Activated naive CD4-positive, alpha-beta T cell treated with anti-CD3 and anti-CD28 coated beads, Interleukin-2, amount 50 U/mL, for 16 hours (primary cell): Measurements from ENCODE around the gene OR2A7.
"Not testable (repeated sequence)": the region's sequence is repeated elsewhere in the genome, so short reads cannot be mapped to it uniquely, and the experiment has no call there.

Source experiments
- DNase-seq: peaks from one replicate; pipeline ENCODE4 v3.0.0-alpha.2; 2020

The OR2A7 gene

GRCh38 chr7:144264692-144265091 lies at the start of gene OR2A7:
OR2A7 (minus strand) TSS chr7:144264792; CDS start chr7:144259628, 5,164 bp downstream.
- DNase-seq: not testable (repeated sequence)

- not testable (repeated sequence) for DNase-seq
Measured at GRCh38 chr7:144311872-144312469, 47.4 kb upstream of the OR2A7 start, which contains the start of gene OR2A1. OR2A1 (plus strand) TSS chr7:144312419; CDS start chr7:144318125, 5,706 bp downstream.

DNA sequence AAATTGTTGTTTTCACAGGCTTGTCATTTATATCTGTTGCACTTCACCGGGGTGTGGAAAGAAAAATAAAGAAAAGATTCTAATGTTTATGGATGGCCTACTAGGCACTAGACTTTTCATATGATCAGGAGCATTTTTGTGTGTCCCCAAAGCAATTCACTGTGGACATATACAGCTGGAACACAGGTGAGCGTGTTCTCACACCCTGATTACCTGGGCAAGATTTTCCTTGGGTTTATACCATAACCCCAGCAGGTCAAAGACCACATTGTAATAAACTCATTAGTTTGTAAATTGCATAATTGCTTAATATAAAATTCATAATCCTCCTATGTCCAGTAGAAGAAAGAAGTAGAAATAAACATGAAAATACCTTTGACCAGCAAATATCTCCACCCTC lies 46.6 kb upstream of the OR2A7 start:
- DNase-seq: not testable (repeated sequence)

- not testable (repeated sequence) for DNase-seq
Measured at GRCh38 chr7:144309702-144310101, 45.1 kb upstream of the OR2A7 start.

DNA sequence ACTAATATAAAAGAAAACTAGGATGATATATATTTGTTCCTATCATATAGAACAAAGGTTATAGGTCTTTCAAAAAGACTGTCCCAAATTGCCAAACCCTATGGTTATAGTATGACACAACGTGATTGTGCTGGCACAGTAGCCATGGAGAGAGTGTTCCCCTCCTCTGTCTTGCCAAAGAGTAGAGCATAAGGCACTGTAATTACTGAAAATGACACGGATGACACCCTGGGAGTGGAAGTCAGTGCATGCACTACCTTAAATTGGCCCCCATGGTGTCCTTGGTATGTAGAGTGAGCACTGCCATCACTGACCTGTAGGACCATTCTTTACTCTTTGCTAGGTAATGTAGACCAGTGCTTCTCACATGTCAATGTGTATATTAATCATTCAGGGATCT lies 40.6 kb upstream of the OR2A7 start:
- DNase-seq: not testable (repeated sequence)

- not testable (repeated sequence) for DNase-seq
Measured at GRCh38 chr7:144303607-144304006, 39.0 kb upstream of the OR2A7 start.

- not testable (repeated sequence) for DNase-seq
Measured at GRCh38 chr7:144302578-144303303, 38.1 kb upstream of the OR2A7 start.

- not testable (repeated sequence) for DNase-seq
Measured at GRCh38 chr7:144293794-144294499, 29.4 kb upstream of the OR2A7 start.

DNA sequence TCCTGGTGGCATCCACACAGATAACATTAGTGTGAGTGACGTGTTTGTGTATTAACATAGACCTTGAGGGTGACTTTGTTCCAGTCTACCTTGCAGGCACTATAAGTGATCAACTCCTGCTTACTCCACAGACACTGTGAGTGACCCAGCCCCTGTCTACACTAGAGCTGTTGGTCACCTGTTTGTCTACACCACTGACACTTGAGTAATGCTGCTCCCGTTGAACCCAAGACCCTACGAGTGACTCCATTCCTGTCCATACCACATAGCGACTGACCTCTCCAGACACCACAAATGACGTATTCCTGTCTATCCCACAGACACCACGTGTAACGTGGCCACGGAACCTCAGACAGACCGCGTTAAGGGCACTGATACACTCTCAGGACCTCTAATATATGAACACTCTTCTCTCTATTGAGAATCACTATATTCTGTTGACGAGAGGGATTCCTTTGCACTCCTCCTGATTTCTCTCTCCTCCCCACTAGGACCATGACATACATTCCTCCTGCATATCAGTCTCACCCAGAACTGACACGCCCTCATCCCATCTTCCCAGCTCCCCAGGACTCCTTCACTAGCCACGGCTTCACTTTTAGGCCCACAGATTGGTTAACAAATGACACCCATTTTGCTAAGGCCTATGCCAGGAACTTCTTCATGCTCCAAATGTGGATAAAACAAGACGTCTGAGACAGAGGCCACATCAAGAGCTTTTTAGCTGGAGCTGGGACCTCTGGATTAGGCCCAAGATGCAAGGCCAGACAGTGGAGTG lies 28.0 kb upstream of the OR2A7 start:
- not testable (repeated sequence) for DNase-seq

DNA sequence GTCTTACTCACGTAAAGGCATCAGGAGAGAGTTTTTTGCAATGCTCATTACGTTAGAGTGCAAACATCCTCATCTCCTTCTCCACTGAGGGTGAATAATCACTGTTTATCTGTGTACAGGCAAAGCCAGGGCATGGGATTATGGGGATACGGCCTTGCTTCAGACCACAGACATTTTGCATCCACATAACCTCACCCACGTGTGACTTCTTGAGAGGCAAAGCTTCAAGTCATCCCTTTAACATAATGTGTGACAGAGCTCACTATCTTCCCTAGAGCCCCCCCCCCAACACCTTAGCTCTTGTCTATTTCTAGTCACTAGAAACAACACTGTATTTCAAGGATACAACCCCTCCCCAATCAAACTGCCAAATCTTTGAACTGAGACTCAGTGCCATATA lies 27.0 kb upstream of the OR2A7 start:
- not testable (repeated sequence) for DNase-seq

DNA sequence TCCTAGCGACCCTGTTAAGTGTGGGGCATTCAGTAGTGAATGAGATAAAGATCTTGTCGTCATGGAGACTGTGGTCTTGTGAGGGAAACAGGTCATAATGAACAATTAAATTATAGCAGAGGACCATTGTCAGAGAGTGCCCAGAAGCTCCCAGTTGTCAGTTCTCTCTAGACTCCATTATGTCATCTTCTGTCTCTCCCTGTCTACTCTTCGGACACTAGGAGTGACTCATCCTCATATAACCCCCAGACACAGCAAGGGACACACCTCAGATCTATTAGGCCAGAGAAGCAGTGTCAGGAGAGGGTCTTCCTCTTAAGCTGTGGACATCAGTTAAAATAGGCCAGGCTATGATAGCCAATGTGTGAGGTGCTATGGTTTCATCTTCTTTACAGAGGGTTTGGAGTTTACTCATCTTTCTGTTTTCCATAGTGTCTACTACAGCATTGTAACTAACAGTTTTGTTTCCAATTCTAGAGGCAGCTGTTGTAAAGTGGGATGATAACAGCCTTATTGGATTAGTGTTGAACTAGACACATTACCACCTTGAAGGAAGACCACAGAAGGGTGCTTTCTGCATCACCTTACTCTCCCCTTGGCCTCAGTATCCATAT lies 22.7 kb upstream of the OR2A7 start:
- DNase-seq: not testable (repeated sequence)

DNA sequence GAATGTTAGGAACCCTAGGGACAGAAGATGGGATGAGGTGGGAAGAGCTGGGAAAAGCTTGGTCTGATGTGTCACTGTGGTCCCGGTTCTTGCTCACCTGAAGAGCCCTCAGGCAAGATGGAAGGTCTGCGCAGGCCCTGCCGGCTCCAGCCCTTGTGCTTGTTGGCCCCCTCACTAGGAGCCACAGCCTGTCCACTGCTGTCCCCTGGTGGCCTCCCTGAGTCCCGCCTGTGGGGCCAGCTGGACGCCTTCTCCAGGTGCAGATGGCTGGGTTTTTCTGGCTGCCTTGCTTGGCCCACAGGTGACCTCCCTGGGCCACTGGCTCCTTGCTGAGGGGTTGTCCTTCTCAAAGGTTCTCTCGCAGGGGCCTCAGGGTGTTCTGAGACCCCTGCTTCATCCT lies 19.1 kb upstream of the OR2A7 start:
- DNase-seq: not testable (repeated sequence)

DNA sequence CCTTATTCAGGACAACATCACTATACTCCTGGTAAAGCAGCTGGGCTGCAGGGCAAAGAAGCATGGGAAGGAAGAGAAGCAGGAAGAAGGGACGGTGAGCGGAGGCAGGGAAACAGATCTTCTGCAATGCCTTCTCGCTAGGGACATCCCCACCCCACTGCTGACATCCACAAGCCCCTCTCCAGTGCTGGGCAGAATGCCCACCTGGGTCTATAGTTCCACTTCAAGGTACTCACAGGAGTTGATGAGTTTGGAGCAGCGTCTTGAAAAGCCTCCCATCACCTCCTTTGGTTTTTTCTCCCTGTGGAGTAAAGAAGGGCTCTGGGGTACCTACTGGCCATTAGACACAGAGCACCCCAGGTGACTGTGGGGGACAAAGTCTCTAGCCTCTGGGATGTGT lies 17.9 kb upstream of the OR2A7 start:
- DNase-seq: not testable (repeated sequence)

DNA sequence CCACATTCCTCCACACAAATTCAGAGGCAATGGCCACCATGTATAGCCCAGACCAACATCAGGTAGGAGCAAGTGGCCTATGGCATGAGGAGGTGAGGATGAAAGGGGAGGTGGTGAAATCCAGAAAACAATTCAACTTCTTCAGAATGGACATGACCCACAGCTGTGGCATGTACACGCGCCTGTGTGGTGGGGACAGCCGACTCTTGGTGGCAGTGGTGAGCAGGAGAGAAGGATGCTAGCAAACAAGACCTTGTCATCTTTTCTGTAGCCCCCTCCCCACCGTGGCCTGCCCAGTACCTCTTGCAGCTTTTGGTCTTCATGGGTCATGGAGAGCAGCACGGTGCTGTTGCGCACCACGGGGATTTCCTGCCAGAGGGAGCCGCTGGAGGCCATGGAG lies 17.4 kb upstream of the OR2A7 start:
- not testable (repeated sequence) for DNase-seq

DNA sequence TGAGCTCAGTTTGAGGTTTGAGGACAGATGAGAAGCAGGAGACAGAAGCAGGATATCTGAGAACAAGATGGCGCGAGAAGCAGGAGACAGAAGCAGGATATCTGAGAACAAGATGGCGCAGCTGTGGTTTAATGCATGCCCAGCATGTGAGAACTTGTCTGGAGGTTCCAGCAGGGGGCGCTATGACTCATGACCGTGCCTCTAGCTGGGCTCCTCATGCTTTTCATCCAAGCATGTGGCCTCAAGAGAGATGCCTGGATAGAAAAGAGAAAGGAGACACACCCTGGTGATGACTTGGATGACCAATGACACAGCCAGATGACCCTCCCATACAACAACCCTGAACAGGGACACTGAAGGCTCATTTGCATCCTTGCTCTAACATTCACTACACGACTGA lies 15.4 kb upstream of the OR2A7 start:
- DNase-seq: not testable (repeated sequence)

- not testable (repeated sequence) for DNase-seq
Measured at GRCh38 chr7:144275281-144275680, 10.7 kb upstream of the OR2A7 start.

GRCh38 chr7:144269188-144269587 lies 4.6 kb upstream of the OR2A7 start, which contains the start of gene CTAGE8:
CTAGE8 (minus strand) TSS chr7:144269288; CDS start chr7:144269250, 38 bp downstream.
- not testable (repeated sequence) for DNase-seq

DNA sequence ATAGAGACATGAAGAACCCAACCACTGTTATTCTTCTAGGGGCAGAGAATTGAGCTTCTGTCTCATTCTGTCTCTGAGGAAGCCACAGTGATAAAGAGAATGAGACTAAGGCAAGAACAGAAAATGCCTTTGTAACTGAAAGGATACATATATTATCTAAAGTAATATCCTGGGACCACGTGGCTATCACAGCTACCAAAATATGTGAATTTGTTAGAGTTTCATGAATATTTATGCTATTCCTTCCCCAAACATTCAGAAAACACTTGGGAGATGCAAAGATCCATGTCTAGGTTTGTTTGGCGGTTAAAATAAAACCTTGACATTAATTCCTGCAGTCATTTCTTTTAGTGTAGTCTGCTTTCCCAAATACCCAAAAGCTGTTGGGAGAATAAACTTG lies 2.5 kb downstream of the OR2A7 start:
- DNase-seq: not testable (repeated sequence)

DNA sequence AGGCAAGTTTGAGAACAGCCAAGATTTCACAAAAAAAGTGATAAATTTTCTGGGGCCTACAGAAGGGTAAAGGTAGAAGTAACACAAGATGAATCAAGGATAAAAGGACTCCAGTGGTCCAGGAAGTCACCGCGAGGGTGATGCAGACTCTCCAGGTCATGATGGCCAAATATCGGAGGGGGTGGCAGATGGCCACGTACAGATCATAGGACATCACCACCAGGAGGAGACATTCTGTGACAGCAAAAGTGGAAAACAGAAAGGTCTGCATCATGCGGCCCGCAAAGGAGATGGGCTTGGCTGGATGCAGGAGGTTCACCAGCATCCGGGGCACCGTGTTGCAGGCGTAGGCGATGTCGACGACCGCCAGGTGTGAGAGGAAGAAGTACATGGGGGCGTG lies 5.5 kb downstream of the OR2A7 start:
- DNase-seq: not testable (repeated sequence)

GRCh38 chr7:144256112-144256511 lies 8.5 kb downstream of the OR2A7 start:
- no peak for DNase-seq

- no peak for DNase-seq
Measured at GRCh38 chr7:144255471-144255897, 9.1 kb downstream of the OR2A7 start.

DNA sequence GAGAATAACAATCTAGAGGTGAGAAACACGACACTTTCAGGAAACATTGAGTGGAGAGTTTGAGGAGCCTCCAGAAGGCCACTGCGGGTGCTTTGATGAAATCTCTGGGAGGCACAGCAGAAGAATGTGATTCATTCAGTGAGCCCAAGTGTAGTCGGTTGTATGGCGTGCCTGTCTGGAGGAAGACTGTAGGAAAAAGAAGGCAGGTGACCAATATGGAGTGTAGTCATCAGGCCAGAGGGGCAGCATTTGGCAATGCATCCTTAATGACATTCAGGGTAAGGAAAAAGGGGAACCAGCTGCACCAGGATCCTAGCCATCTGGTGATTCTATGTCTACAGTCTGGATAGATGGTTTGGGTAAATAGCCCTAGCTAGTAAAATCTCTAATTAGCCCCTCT lies 12.3 kb downstream of the OR2A7 start:
- not testable (repeated sequence) for DNase-seq
